ENCODE measurements around the gene TICAM2. TPM values are rescaled to one million over a fixed set of nuclear protein-coding genes. Genes with fewer than 3 reads are reported as not detected.

TICAM2 gene
- polyA plus RNA-seq, 1 experiment = 1.2 TPM

DNA sequence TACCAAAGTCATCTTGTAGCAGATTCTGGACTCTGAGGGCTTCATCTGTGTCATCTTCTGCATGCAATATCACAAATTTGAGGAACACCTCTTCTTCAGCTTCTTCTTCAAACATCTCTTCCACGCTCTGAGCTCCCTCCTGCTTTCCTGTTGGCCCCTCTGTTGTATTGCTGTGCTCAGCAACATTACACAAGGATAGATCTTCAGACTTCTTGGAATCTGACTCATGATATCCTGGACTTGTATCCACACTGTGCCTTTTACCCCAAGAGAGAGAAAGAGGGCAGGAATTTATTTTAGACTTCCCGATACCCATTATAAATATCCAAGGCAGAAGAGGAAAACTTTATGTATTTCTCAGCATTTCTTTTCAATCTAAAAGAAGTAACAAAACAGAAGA, 21.3 kb downstream of the TICAM2 start:
- TF ChIP-seq, protein P1, sequence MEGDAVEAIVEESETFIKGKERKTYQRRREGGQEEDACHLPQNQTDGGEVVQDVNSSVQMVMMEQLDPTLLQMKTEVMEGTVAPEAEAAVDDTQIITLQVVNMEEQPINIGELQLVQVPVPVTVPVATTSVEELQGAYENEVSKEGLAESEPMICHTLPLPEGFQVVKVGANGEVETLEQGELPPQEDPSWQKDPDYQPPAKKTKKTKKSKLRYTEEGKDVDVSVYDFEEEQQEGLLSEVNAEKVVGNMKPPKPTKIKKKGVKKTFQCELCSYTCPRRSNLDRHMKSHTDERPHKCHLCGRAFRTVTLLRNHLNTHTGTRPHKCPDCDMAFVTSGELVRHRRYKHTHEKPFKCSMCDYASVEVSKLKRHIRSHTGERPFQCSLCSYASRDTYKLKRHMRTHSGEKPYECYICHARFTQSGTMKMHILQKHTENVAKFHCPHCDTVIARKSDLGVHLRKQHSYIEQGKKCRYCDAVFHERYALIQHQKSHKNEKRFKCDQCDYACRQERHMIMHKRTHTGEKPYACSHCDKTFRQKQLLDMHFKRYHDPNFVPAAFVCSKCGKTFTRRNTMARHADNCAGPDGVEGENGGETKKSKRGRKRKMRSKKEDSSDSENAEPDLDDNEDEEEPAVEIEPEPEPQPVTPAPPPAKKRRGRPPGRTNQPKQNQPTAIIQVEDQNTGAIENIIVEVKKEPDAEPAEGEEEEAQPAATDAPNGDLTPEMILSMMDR (IDR thresholded peaks at IDR 0.05; ENCODE audit: insufficient read depth, low read depth, low read length) = no peak
- Histone ChIP-seq H3K4me3 (ENCODE audit: low read depth, low read length) (no peak overlapping the region), H3K27me3 (ENCODE audit: control insufficient read depth, insufficient read depth, low read length) (no peaks in the 10 kb centered on the region), H3K36me3 (ENCODE audit: control insufficient read depth, insufficient read depth, low read length) (no peaks in the 10 kb centered on the region)
- DNase-seq (ENCODE audit: low read depth) = no peak
- CTCF ChIA-PET = no interaction called here
- POLR2A ChIA-PET = no interaction called here

GRCh38 chr5:115579747-115580173, 22.5 kb downstream of the TICAM2 start:
- no peak for DNase-seq (ENCODE audit: low read depth)
- CTCF ChIA-PET = no interaction called here

DNA sequence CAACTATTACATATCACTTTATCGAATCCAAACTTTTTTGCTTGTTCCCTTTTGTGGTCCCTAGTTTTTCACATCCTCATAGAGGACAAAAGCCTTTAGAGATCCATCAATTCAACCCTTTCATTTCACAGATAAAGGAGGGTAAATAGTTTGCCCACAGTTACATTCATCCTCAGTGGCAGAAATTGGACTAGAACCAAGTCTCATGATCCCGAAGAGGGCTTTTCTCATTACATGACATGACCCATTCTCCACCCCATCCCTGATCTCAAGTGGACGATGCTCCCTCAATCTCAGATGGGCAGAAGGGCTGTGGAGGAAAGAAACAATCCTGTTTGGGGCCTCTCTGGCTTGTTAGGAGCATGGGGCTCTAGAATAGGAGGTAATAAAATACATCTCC, 23.1 kb downstream of the TICAM2 start:
- no peak for DNase-seq (ENCODE audit: low read depth)
- Histone ChIP-seq H3K36me3 (ENCODE audit: control insufficient read depth, insufficient read depth, low read length) (no peaks in the 10 kb centered on the region), H3K27me3 (ENCODE audit: control insufficient read depth, insufficient read depth, low read length) (no peaks in the 10 kb centered on the region), H3K4me3 (ENCODE audit: low read depth, low read length) (no peak overlapping the region)
- TF ChIP-seq, protein P1 (IDR thresholded peaks at IDR 0.05; ENCODE audit: insufficient read depth, low read depth, low read length) = no peak
- CTCF ChIA-PET = no interaction called here
- POLR2A ChIA-PET = no interaction called here

More at GRCh38 chr5:115579747-115580173, 22.5 kb downstream of the TICAM2 start:
- TF ChIP-seq, protein P1 (IDR thresholded peaks at IDR 0.05; ENCODE audit: insufficient read depth, low read depth, low read length) = no peak
- Histone ChIP-seq H3K27me3 (ENCODE audit: control insufficient read depth, insufficient read depth, low read length) (no peaks in the 10 kb centered on the region), H3K4me3 (ENCODE audit: low read depth, low read length) (no peak overlapping the region), H3K36me3 (ENCODE audit: control insufficient read depth, insufficient read depth, low read length) (no peaks in the 10 kb centered on the region)
- POLR2A ChIA-PET = no interaction called here

DNA sequence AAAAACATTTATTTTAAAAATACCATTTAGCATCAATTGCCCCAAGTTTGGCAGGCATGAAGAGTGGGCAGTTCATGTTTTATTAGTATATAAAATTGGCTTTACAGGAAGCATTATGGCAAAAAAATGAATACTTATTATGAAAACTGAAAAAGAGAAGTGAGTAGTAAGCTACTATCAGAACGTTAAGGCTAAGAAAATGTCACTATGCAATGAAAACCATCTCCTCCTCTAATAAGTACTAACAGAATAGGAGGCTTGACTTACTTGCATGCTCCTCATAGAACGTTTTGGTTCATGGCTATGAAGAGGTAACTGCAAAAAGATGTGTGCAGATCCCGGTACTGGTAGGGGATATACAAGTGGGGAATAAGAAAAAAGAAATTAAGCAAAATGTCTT, 23.6 kb downstream of the TICAM2 start:
- no peak for DNase-seq (ENCODE audit: low read depth)
- no peaks in the 10 kb centered on the region for H3K27me3 ChIP-seq (ENCODE audit: control insufficient read depth, insufficient read depth, low read length)
- CTCF ChIA-PET = no interaction called here
- H3K4me3 ChIP-seq (ENCODE audit: low read depth, low read length) = no peak overlapping the region
- no peaks in the 10 kb centered on the region for H3K36me3 ChIP-seq (ENCODE audit: control insufficient read depth, insufficient read depth, low read length)
- TF ChIP-seq, protein P1 (IDR thresholded peaks at IDR 0.05; ENCODE audit: insufficient read depth, low read depth, low read length) = no peak
- POLR2A ChIA-PET = no interaction called here

- Histone ChIP-seq H3K36me3 (ENCODE audit: control insufficient read depth, insufficient read depth, low read length) (no peaks in the 10 kb centered on the region), H3K4me3 (ENCODE audit: low read depth, low read length) (no peak overlapping the region), H3K27me3 (ENCODE audit: control insufficient read depth, insufficient read depth, low read length) (no peaks in the 10 kb centered on the region)
- ChIA-PET CTCF (no interaction called here), POLR2A (no interaction called here)
- TF ChIP-seq, protein P1 (IDR thresholded peaks at IDR 0.05; ENCODE audit: insufficient read depth, low read depth, low read length) = no peak
- DNase-seq (ENCODE audit: low read depth) = no peak
Observed at GRCh38 chr5:115577741-115578140, 24.5 kb downstream of the TICAM2 start.
